H54 (cell line): Measurements from ENCODE around the gene SNX15.
A peak's percentile ranks its signal among the peaks of the same experiment; 100 is the strongest.

Experiments
- DNase-seq: peaks from one replicate; pipeline ENCODE4 v3.0.0; 2011; ENCODE audit warnings: low spot score, mixed read lengths; ENCODE audit not compliant: insufficient read length
- FAIRE-seq: peaks from 3 replicates; lab custom pipeline; 2011; peaks lifted over from hg19 to GRCh38; lab: Jason Lieb, UNC
- POLR2A ChIP-seq: IDR thresholded peaks from 2 replicates; pipeline ENCODE4 v1.6.1; 2011; ENCODE audit warnings: low read depth, mild to moderate bottlenecking, low read length

Gene SNX15

DNA sequence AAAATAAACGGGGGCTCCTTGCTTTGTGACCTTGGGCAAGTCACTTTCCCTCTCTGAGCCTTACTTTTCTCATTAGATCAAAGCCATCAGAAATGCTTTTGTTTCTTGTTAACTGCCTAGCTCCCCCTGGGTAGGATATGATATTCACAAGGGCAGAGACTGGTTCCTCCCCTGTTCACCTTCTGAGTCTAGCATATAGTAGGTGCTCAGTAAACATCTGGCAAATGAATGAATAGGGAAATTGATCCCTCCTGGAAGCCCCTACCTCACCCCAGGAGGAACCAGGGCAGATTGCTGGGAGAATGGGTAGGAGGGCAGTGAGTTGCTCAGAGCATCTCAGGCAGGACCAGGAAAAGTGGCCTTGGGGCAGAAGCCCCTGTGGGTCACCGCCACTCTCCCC is 7.2 kb downstream of the SNX15 start:
- DNase-seq = no peak
- no peak for TF ChIP-seq POLR2A
- FAIRE-seq = no peak

DNA sequence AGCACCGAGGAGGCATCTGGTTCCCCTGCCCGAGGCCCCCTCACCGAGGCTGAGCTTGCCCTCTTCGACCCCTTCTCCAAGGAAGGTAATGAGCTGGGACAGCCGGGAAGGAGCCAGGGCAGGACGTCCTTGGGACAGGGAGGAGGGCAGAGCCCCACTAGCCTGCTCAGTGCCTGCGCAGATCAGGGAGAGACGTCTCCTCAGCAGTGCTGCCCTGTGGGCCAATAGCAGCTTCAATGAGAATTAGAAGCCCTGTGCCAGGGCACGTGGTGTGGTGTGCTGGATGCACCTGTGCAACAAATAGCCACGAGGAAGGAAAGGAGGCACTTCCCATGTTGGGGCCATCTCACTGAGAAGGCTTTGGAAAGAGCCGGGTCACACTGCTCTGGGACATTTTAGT is 8.3 kb downstream of the SNX15 start:
- FAIRE-seq (no peak), DNase-seq (no peak)
- TF ChIP-seq POLR2A = no peak

DNA sequence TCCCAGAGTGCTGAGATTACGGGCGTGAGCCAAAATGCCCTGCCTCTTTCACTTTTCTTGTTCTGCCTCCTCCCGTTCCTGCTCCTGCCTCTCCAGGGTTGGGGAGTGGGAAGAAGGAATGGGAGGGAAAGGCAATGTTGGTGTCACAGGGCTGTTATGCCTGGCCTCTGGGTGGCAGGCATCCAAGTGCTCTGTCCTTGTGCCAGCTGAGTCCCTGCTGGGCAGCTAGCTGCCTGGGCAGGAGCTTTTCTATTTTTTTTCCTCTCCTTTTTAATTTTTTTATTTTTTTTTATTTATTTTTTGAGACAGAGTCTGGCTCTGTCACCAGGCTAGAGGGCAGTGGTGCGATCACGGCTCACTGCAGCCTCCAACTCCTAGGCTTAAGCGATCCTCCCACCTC is 9.7 kb downstream of the SNX15 start:
- FAIRE-seq (no peak), DNase-seq (no peak)

DNA sequence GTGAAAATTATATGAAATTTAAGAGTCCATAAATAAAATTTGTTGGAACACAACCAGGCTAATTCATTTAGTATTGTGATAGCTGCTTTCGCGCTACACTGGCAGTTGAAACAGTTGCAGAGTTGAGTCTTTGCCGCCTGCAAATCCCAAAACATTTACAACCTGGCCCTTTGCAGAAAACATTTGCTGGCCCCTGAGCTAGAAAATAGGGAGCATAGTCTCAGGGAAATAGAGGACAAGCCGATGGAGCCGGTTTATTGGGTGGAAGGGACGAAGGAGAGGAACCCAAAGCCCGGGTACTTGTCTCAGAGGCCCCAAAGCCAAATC is 13.2 kb downstream of the SNX15 start:
- FAIRE-seq = no peak
- no peak for TF ChIP-seq POLR2A

More for the DNA sequence above, 9.7 kb downstream of the SNX15 start:
- TF ChIP-seq POLR2A = no peak

DNA sequence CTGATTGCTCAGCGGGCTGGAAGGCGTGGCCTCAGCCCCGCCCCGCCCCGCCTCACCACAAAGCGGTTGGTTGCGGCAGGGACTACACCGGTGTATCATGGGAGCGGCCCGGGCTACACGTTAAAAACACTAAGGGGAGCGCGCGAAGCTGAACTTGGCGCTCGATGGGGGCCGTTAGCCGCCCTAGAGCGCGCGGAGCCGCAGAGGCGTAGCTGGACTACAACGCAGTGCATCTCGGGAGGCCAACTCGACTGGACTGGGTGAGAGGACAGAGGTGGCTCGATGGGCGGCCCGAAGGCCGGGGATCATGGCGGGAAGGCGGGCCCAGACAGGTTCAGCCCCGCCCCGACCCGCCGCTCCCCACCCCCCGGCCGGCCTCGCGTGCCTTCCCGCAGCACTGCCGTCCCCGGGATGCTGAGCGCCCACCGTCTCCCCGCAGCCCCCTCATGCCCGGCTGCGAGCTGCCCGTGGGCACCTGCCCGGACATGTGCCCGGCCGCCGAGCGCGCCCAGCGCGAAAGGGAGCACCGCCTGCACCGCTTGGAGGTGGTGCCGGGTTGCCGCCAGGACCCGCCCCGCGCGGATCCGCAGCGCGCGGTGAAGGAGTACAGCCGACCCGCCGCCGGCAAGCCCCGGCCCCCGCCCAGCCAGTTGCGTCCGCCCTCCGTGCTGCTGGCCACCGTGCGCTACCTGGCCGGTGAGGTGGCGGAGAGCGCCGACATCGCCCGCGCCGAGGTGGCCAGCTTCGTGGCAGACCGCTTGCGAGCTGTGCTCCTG is 13.8 kb downstream of the SNX15 start, which contains the start of gene SAC3D1:
SAC3D1 (plus strand) TSS at position 364 of the 776 bp plus-strand sequence; CDS start at position 447, 83 bp downstream.
- peak; percentile 55 for TF ChIP-seq POLR2A
- DNase-seq = peak; percentile 96
- FAIRE-seq = no peak

More for the DNA sequence above, 13.2 kb downstream of the SNX15 start:
- DNase-seq = no peak

DNA sequence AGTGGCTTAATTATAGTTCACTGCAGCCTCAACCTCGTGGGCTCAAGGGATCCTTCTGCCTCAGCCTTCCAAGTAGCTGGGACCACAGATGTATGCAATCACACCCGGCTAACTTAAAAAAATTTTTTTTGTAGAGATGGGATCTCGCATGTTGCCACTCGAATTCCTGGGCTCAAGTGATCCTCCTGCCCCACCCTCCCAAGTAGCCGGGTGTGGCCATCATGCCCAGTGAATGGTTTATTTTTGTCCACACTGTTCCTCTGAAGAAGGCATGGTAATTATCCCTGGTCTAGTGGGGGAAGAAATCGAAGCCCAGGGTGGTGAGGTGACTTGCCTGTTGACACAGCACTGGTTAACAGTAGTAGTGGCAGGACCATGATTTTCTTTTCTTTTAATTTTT is 15.7 kb downstream of the SNX15 start:
- FAIRE-seq (no peak), DNase-seq (no peak)
- TF ChIP-seq POLR2A = no peak

DNA sequence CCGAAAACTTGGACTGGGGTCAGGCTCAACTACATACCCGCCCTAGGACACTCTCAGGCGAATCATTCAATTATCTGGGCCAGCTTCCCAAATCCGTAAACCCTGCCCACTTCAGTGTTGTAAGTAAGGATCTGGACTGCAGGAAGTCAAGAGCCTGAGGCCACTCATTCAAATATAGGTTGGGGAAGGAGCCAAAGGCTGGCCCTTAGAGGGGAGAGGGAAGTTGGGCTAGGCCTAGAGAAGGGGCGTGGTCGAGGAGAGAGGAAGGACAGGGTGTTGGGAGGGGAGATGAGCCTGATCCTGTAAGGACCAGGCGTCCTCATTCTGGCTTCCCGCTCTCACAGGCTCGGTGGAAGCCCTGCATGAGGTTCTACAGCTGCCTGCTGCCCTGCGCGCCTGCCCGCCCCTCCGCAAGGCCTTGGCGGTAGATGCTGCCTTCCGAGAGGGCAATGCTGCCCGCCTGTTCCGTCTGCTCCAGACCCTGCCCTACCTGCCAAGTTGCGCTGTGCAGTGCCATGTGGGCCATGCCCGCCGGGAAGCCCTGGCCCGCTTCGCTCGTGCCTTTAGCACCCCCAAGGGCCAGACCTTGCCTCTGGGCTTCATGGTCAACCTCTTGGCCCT is 16.8 kb downstream of the SNX15 start:
- DNase-seq (peak; percentile 69), FAIRE-seq (no peak)
- TF ChIP-seq POLR2A = no peak

DNA sequence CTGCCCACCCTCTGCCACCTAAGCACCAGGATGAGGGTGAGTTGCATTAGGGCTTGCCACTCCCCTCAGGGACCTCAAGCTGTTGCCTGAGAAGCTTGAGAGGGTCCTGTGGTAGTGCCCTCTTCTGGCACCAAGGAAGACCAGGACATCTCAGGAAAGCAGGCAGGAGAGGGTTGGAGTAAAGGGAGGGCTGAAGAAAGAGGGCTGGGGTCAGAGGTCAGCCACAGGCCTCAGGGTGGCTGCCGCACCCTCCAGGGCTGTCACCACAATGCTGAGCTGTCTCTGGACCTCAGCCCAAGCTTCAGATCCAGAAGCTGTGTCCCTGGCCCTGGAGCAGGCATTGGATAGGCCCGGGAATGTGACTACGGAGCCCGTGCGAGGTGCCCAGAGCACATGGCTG is 17.8 kb downstream of the SNX15 start:
- FAIRE-seq (no peak), DNase-seq (no peak)
- no peak for TF ChIP-seq POLR2A

DNA sequence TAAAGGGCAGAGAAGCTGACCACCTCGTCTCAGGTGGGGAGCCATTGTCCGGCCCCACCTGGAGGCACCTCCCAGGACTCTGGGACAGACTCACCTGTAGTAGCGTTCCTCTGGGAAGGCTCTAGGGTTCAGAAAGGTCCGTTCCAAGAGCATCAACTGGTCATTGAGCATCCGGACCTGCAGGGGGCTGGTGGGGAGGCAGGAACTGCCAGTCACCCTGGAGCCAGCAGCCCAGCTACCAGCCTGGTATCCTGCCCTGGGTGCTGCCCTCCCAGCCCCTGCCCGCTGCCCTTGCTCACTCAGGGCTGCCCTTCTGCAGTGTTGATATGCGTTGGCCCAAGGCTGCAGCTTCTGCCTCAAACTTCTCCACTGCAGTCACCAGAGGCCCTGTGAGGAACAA is 18.5 kb downstream of the SNX15 start:
- FAIRE-seq = no peak

DNA sequence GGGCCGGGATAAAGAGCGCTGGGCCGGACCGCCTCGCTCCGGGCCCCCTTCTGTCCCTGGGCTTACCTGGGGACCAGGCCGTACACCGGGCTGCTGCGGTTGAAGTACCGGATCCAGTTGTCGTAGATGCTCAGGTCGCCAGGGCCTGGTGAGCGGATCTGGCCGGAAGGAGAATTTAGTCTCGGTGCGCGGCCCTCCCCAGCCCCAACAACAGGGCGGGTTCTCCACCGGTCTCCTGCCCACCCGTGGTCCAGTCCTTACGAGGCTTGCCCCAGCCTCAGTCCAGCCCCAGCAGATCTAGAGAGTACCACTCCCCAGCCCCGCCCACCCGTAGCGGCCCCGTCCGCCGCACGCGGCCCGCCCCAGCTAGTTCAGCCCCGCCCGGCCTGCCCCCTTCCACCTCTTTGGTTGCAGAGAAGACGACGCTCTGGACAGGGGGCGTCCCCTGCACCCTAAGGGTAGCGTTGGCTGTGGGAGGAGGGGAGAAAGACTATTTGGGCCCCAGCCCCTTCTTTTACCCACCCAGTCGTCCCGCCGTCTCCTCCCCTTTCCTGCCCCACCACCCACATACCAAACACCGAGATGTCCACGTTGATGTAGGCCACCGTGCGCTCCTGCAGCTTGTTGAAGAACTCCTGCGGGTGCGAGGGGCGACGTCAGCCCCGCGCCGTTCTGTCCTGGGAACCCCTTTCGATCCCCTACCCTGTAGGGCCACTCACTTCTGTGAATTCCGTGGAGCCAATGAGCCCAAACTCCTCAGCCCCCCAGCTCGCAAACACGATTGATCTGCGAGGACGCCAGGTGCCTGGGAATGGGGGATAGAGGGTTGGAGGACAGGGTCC is 20.6 kb downstream of the SNX15 start:
- no peak for DNase-seq

More for the DNA sequence above, 18.5 kb downstream of the SNX15 start:
- no peak for TF ChIP-seq POLR2A
- DNase-seq = no peak

DNA sequence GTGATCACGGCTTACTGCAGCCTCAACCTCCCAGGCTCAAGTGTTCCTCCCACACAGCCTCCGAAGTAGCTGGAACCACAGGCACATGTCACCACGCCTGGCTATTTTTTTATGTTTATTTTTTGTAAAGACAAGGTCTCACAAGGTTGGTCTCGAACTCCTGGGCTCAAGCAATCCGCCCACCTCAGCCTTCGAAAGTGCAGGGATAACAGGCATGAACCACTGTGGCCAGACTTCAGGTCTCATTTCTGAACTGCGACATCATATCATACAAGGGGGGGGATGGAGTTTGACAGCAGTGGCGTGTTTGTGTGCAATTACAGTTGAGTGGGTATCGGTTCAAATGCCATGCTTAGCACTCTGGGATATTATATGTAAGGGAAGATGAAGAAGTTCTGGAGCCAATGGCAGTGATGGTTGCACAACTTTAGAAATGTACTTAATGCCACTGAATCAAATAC is 24.2 kb downstream of the SNX15 start:
- FAIRE-seq (no peak), DNase-seq (no peak)
- TF ChIP-seq POLR2A = no peak

More for the DNA sequence above, 20.6 kb downstream of the SNX15 start:
- no peak for TF ChIP-seq POLR2A
- no peak for FAIRE-seq

DNA sequence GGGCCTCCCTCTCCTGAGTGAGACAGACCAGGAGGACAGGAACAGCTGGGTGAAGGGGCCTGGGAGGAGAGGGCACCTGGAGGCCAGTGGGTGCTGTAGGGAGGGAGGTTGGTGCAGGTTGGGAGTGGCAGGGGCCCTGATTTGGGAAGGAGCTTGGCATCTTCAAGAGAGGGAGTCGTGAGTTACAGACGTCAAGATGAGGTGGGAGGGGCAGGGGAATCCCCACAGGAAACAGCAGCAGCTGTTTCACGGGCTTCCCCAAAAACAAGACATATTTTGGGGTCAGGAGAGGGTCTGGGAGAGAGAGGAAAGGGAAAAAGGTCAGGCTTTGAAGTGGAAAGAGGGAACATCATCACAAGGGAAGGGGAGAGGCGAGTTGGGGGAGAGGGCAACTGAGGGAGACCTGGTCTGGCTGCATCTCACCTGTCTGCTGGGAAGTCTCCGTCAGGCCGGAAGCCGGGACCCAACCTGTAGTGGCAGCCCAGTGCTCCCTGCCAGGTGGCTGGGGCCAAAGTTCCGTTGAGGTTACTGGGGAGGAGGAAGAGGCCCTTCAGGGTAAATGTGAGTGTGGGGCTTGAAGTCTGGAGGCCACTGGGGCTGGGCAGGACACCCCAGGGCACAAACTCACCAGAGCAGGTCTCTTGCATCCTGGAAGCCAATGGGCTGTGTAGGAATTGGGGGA is 26.7 kb downstream of the SNX15 start:
- FAIRE-seq = no peak
- no peak for TF ChIP-seq POLR2A

DNA sequence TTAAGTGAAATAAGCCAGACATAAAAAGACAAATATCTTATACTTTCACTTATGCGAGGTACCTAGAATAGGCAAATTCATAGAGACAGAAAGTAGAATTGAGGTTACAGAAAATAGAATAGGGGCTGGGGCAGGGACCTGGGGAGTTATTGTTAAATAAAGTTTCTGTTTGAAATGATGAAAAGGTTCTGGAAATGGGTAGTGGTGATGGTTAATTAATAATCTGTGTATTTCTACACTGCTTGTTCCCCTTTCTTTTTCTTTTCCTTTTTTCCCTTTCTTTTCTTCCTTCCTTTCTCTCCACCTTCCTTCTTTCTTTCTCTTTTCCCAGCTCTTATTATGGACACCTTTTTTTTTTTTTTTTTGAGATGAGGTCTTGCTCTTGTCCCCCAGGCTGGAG is 28.3 kb downstream of the SNX15 start:
- no peak for DNase-seq
- FAIRE-seq = no peak
- TF ChIP-seq POLR2A = no peak

More for the DNA sequence above, 26.7 kb downstream of the SNX15 start:
- no peak for DNase-seq
